Left hindlimb (tissue), 1 donor: ENCODE results near the gene C17orf78.
A peak's percentile ranks its signal among the peaks of the same experiment; 100 is the strongest.
"Not testable (repeated sequence)": the region's sequence is repeated elsewhere in the genome, so short reads cannot be mapped to it uniquely, and the experiment has no call there.

Experiments
- DNase-seq: peaks from one replicate; pipeline ENCODE4 v3.0.0-alpha.2; 2018

C17orf78 gene

GRCh38 chr17:37375706-37376105 is at the start of gene C17orf78:
TSS of gene C17orf78 (plus strand) at chr17:37375985. CDS start at chr17:37376093, 108 bp downstream.
- DNase-seq: no peak

DNA sequence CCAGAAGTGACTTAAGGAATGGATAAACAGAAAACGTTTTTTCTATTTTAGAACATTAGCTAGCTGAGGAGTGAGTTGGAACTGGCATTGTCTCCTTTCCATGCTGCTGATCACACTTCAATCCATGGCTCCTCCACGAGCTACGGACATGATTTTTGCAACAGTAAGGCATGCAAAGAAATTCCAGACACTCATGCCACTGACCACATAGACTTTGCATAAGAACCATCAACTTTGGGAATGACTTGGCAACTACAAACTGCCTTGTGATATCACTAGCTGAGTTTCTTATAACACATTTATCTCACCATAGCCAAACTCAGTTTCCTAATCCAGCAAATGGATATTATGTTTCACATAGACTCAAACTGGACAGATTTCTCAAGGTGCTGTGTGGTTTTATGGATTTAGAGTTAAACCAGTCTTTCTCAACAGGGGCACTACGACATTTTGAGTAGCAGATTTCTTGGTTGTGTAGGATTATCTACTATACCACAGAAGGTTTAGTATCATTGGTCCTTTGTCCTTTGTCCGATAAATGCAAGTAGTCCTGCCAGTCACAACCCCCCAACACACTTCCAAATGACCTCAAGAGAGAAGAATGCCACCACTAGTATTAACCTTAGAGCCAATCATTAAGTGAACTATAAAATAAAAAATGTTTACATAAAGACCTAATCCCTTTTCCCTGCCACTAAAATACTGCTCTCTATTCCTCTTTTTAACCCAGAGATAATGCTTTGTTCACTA is 48.3 kb upstream of the C17orf78 start:
- DNase-seq: no peak

- no peak for DNase-seq
Observed at GRCh38 chr17:37338847-37339246, 36.9 kb upstream of the C17orf78 start.

- no peak for DNase-seq
Observed at GRCh38 chr17:37339321-37339720, 36.5 kb upstream of the C17orf78 start.

- no peak for DNase-seq
Observed at GRCh38 chr17:37340804-37341203, 35.0 kb upstream of the C17orf78 start.

DNA sequence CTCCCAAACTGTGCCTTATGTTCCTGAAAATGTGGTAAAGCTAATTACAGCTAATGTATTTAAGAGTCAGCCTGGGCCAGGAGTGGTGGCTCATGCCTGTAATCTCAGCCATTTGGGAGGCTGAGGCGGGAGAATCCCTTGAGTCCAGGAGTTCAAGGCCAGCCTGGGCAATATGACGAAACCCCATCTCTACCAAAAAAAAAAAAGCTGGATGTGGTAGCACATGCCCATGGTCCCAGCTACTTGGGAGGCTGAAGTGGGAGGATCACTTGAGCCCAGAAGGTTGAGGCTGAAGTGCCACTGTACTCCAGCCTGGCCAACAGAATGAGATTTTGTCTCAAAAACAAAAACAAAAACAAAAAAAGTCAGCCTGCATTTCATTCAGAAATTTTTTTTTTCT is 33.2 kb upstream of the C17orf78 start:
- no peak for DNase-seq

GRCh38 chr17:37344519-37344918 is 31.3 kb upstream of the C17orf78 start:
- DNase-seq: no peak

GRCh38 chr17:37346863-37347402 is 28.9 kb upstream of the C17orf78 start:
- DNase-seq: not testable (repeated sequence)

DNA sequence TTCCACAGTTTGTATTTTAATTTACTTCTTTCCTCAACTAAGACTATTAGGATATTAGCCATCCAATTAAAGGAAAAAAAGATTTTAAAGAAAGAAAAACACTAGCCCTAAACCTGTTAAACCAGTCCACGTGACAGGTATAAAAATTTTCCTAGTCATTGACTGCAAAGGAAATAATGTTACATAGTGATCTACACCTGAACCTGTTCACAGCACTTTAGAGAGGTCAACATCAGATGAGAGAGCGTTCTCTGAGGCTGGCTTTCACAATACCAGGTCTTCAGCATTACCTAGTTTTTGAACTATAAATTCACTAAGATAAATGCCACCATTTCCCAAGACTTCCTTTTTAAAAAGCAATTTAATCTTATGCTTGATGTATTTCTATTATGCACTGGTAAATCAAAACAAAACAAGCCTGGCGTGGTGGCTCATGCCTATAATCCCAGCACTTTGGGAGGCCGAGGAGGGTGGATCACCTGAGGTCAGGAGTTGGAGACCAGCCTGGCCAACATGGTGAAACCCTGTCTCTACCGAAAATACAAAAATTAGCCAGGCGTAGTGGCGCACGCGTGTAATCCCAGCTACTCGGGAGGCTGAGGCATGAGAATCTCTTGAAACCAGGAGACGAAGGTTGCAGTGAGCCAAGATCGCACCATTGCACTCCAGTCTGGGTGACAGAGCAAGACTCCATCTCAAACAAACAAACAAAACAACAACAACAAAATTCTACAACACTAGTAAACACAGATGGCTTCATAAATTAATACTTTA is 18.8 kb upstream of the C17orf78 start:
- DNase-seq: not testable (repeated sequence)

GRCh38 chr17:37358098-37358829 is 17.5 kb upstream of the C17orf78 start:
- DNase-seq: peak; percentile 79

GRCh38 chr17:37358830-37359681 is 16.7 kb upstream of the C17orf78 start:
- DNase-seq: peak; percentile 95

- DNase-seq: no peak
Observed at GRCh38 chr17:37359682-37360188, 16.1 kb upstream of the C17orf78 start.

GRCh38 chr17:37360632-37361031 is 15.2 kb upstream of the C17orf78 start:
- DNase-seq: no peak

GRCh38 chr17:37361543-37361942 is 14.2 kb upstream of the C17orf78 start:
- no peak for DNase-seq

- no peak for DNase-seq
Observed at GRCh38 chr17:37365589-37365988, 10.2 kb upstream of the C17orf78 start.

GRCh38 chr17:37368577-37368976 is 7.2 kb upstream of the C17orf78 start:
- DNase-seq: no peak

GRCh38 chr17:37373530-37374159 is 2.1 kb upstream of the C17orf78 start:
- peak; percentile 69 for DNase-seq

GRCh38 chr17:37382056-37382455 is 6.3 kb downstream of the C17orf78 start:
- no peak for DNase-seq

DNA sequence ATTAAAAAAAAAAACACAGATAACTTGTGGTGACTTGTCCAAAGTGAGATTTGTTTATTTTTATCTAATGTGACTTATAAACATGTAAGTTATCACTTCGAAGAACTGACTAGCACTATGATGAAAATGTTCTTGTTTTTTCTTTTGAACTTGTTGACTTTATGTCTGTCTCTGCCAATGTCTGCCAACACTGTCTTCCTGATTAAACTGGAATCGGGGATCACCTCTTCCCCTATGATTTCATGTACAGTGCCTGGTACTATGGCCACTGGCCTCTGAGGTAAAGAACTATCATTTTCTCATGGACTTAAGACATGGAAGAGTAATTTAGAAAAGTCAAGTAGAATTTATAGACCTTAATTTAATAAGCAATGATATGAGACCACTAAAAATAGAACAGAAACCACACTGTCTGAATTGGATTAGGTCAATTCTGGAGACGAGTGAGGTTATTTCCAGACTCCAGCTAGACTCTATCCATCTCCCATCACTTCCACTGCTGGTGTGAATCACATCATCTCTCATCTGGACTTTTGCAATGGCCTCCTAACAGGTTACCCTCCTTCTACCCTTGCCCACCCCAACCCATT is 8.9 kb downstream of the C17orf78 start:
- no peak for DNase-seq

DNA sequence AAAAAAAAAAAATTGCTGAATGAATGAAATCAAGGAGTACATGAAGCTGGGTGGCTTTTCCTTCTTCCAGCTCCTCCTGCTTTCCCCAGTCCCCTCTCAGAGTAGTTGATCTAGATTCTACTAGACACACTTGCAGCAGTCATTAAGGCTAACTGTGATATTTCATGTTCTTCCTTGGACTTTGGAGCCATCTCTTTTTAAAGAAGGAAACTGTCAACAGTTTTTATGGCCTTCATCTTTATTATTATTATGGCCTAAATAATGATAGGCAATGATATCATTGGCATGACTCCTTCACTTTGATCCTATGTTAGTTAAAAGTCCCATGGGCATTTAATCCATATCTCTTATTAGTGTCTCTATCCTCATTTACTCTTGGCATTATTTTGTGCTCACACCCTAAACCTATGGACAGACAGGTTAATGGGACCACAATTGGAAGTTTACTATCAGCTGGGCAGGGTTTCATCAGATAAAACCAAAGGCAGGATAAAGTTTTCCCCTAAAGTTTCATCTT is 9.7 kb downstream of the C17orf78 start:
- no peak for DNase-seq

DNA sequence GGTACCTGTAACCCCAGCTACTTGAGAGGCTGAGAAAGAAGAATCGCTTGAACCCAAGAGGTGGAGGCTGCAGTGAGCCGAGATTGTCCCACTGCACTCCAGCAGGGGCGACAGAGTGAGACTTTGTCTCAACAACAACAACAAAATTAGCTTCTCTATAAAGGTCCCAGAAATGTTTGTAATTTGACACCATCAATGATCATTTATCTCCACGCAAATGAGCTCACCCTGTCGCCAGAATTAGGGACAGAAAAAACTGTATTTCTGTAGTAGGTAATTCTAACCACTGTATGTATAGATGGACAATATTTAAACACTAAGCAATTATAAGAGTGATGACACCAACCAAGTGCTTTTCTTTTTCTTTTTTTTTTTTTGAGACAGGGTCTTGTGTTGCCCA is 10.7 kb downstream of the C17orf78 start:
- no peak for DNase-seq
